Activated T-helper 9 cell treated with anti-CD3 and anti-CD28 coated beads, Interleukin-2, amount 50 U/mL, for 16 hours (primary cell): Measurements from ENCODE around the gene PSME3IP1.

Source experiments
- DNase-seq: peaks from one replicate; pipeline ENCODE4 v3.0.0-alpha.2; 2020; ENCODE audit warnings: low read depth

Gene PSME3IP1

GRCh38 chr16:57144027-57144426 is 41.8 kb downstream of the PSME3IP1 start:
- DNase-seq, result no peak

GRCh38 chr16:57143149-57143921 is 42.5 kb downstream of the PSME3IP1 start:
- no peak for DNase-seq

GRCh38 chr16:57141822-57142631 is 43.8 kb downstream of the PSME3IP1 start:
- DNase-seq, result no peak

- DNase-seq, result no peak
Measured at GRCh38 chr16:57140931-57141668, 44.7 kb downstream of the PSME3IP1 start.

- DNase-seq, result no peak
Measured at GRCh38 chr16:57138281-57138935, 47.4 kb downstream of the PSME3IP1 start.

- no peak for DNase-seq
Measured at GRCh38 chr16:57137566-57138273, 48.1 kb downstream of the PSME3IP1 start.

GRCh38 chr16:57137043-57137442 is 48.8 kb downstream of the PSME3IP1 start:
- no peak for DNase-seq

GRCh38 chr16:57134982-57135381 is 50.9 kb downstream of the PSME3IP1 start:
- no peak for DNase-seq

GRCh38 chr16:57133886-57134285 is 52.0 kb downstream of the PSME3IP1 start:
- DNase-seq, result no peak

GRCh38 chr16:57133031-57133430 is 52.8 kb downstream of the PSME3IP1 start:
- DNase-seq, result no peak

GRCh38 chr16:57132470-57132869 is 53.4 kb downstream of the PSME3IP1 start:
- no peak for DNase-seq

- DNase-seq, result no peak
Measured at GRCh38 chr16:57131351-57131970, 54.4 kb downstream of the PSME3IP1 start.

- DNase-seq, result no peak
Measured at GRCh38 chr16:57130950-57131321, 54.9 kb downstream of the PSME3IP1 start.

- DNase-seq, result no peak
Measured at GRCh38 chr16:57128771-57129389, 57.0 kb downstream of the PSME3IP1 start.

- no peak for DNase-seq
Measured at GRCh38 chr16:57127836-57128235, 58.0 kb downstream of the PSME3IP1 start.

GRCh38 chr16:57127037-57127763 is 58.6 kb downstream of the PSME3IP1 start:
- no peak for DNase-seq

GRCh38 chr16:57126411-57126810 is 59.4 kb downstream of the PSME3IP1 start:
- no peak for DNase-seq

- no peak for DNase-seq
Measured at GRCh38 chr16:57125969-57126368, 59.9 kb downstream of the PSME3IP1 start.

GRCh38 chr16:57125376-57125775 is 60.5 kb downstream of the PSME3IP1 start:
- no peak for DNase-seq
